ENCODE measurements around the gene CTNNA1. TPM values are rescaled to one million over a fixed set of nuclear protein-coding genes. Genes with fewer than 3 reads are reported as not detected.

The CTNNA1 gene
- total and polyA plus RNA-seq, 2 experiments from 2014 or later = 194 to 393 TPM

GRCh38 chr5:138951091-138951985 is 198.1 kb downstream of the CTNNA1 start:
- Histone ChIP-seq H3K27me3 (replicated peaks; ENCODE audit: insufficient read depth) (no peaks in the 10 kb centered on the region), H3K9ac (no peak overlapping the region), H3K79me2 (ENCODE audit: insufficient read depth) (no peaks in the 10 kb centered on the region), H3K9me2 (ENCODE audit: insufficient read depth) (no peaks in the 10 kb centered on the region), H3K9me3 (ENCODE audit: low read depth) (no peaks in the 10 kb centered on the region), H3K36me3 (ENCODE audit: low read depth) (no peaks in the 10 kb centered on the region), H3K27ac (no peak overlapping the region), H4K20me1 (ENCODE audit: insufficient read depth) (no peaks in the 10 kb centered on the region), H3K4me3 (no peak overlapping the region), H2AFZ (no peak overlapping the region), H3K4me2 (ENCODE audit: unreplicated experiment) (no peak overlapping the region), H3F3A (ENCODE audit: insufficient read depth) (no peaks in the 10 kb centered on the region), H3K4me1 (ENCODE audit: insufficient read depth) (peaks cover 11% of the 10 kb centered on the region)
- TF ChIP-seq EZH2phosphoT487 (IDR thresholded peaks at IDR 0.05; ENCODE audit: insufficient read depth, low read depth) (no peak), EZH2 (IDR thresholded peaks at IDR 0.05; ENCODE audit: insufficient read depth, poor library complexity, severe bottlenecking) (no peak)
- in situ Hi-C loops (cut with MboI) = no loop called here
- no peak for DNase-seq
- WGBS, 2 experiments (ENCODE audit: low coverage in 1 of 2, low lambda C conversion rate in 2 of 2, missing lambda C conversion rate in 2 of 2) = 96 to 97% methylated on average over 18 of the region's 18 CpGs

GRCh38 chr5:138951986-138952735 is 198.9 kb downstream of the CTNNA1 start:
- Histone ChIP-seq H3K9ac (no peak overlapping the region), H3K4me2 (ENCODE audit: unreplicated experiment) (no peak overlapping the region), H3K9me2 (ENCODE audit: insufficient read depth) (no peaks in the 10 kb centered on the region), H3K36me3 (ENCODE audit: low read depth) (no peaks in the 10 kb centered on the region), H3K79me2 (ENCODE audit: insufficient read depth) (no peaks in the 10 kb centered on the region), H3K27me3 (replicated peaks; ENCODE audit: insufficient read depth) (no peaks in the 10 kb centered on the region), H3K9me3 (ENCODE audit: low read depth) (no peaks in the 10 kb centered on the region), H3K4me3 (no peak overlapping the region), H4K20me1 (ENCODE audit: insufficient read depth) (no peaks in the 10 kb centered on the region), H2AFZ (no peak overlapping the region), H3K4me1 (ENCODE audit: insufficient read depth) (peaks cover 11% of the 10 kb centered on the region), H3F3A (ENCODE audit: insufficient read depth) (no peaks in the 10 kb centered on the region), H3K27ac (no peak overlapping the region)
- 88 to 90% methylated on average over 17 of the region's 17 CpGs for WGBS, 2 experiments (ENCODE audit: low coverage in 1 of 2, low lambda C conversion rate in 2 of 2, missing lambda C conversion rate in 2 of 2)
- TF ChIP-seq EZH2 (IDR thresholded peaks at IDR 0.05; ENCODE audit: insufficient read depth, poor library complexity, severe bottlenecking) = no peak
- TF ChIP-seq EZH2phosphoT487 (IDR thresholded peaks at IDR 0.05; ENCODE audit: insufficient read depth, low read depth) = no peak
- in situ Hi-C loops (cut with MboI) = no loop called here
- DNase-seq = no peak

- no peaks in the 10 kb centered on the region for H4K20me1 ChIP-seq (ENCODE audit: insufficient read depth)
- no peak overlapping the region for H3K27ac ChIP-seq
These were observed 199.7 kb downstream of the CTNNA1 start for GRCh38 chr5:138952962-138953361.

GRCh38 chr5:138953387-138954256 is 200.4 kb downstream of the CTNNA1 start:
- Histone ChIP-seq H3K4me2 (ENCODE audit: unreplicated experiment) (peak overlapping the region; percentile 44), H3F3A (ENCODE audit: insufficient read depth) (no peaks in the 10 kb centered on the region), H3K4me3 (no peak overlapping the region), H3K27ac (no peak overlapping the region), H3K9me2 (ENCODE audit: insufficient read depth) (no peaks in the 10 kb centered on the region), H3K9ac (no peak overlapping the region), H4K20me1 (ENCODE audit: insufficient read depth) (no peaks in the 10 kb centered on the region), H3K79me2 (ENCODE audit: insufficient read depth) (no peaks in the 10 kb centered on the region), H2AFZ (peak overlapping the region; percentile 39; the same call in 1 of the 2 replicates), H3K4me1 (ENCODE audit: insufficient read depth) (peaks cover 11% of the 10 kb centered on the region), H3K27me3 (replicated peaks; ENCODE audit: insufficient read depth) (no peaks in the 10 kb centered on the region), H3K9me3 (ENCODE audit: low read depth) (no peaks in the 10 kb centered on the region), H3K36me3 (ENCODE audit: low read depth) (no peaks in the 10 kb centered on the region)
- DNase-seq = peak; percentile 76
- in situ Hi-C loops (cut with MboI) = no loop called here
- no peak for TF ChIP-seq EZH2phosphoT487 (IDR thresholded peaks at IDR 0.05; ENCODE audit: insufficient read depth, low read depth)
- TF ChIP-seq EZH2 (IDR thresholded peaks at IDR 0.05; ENCODE audit: insufficient read depth, poor library complexity, severe bottlenecking) = no peak
- WGBS, 2 experiments (ENCODE audit: low coverage in 1 of 2, low lambda C conversion rate in 2 of 2, missing lambda C conversion rate in 2 of 2) = 36 to 37% methylated on average over 14 of the region's 14 CpGs

More at GRCh38 chr5:138952962-138953361, 199.7 kb downstream of the CTNNA1 start:
- H3F3A ChIP-seq (ENCODE audit: insufficient read depth) = no peaks in the 10 kb centered on the region
- in situ Hi-C loops (cut with MboI) = no loop called here
- peak overlapping the region; percentile 44 for H3K4me2 ChIP-seq (ENCODE audit: unreplicated experiment)
- no peak overlapping the region for H3K4me3 ChIP-seq
- peak overlapping the region; percentile 39; the same call in 1 of the 2 replicates for H2AFZ ChIP-seq
- no peaks in the 10 kb centered on the region for H3K9me2 ChIP-seq (ENCODE audit: insufficient read depth)
- no peak for TF ChIP-seq EZH2 (IDR thresholded peaks at IDR 0.05; ENCODE audit: insufficient read depth, poor library complexity, severe bottlenecking)
- no peak for TF ChIP-seq EZH2phosphoT487 (IDR thresholded peaks at IDR 0.05; ENCODE audit: insufficient read depth, low read depth)
- H3K4me1 ChIP-seq (ENCODE audit: insufficient read depth) = peaks cover 11% of the 10 kb centered on the region
- DNase-seq = no peak
- H3K9ac ChIP-seq = no peak overlapping the region
- H3K9me3 ChIP-seq (ENCODE audit: low read depth) = no peaks in the 10 kb centered on the region
- no peaks in the 10 kb centered on the region for H3K79me2 ChIP-seq (ENCODE audit: insufficient read depth)
- no peaks in the 10 kb centered on the region for H3K27me3 ChIP-seq (replicated peaks; ENCODE audit: insufficient read depth)
- WGBS, 2 experiments (ENCODE audit: low coverage in 1 of 2, low lambda C conversion rate in 2 of 2, missing lambda C conversion rate in 2 of 2) = 17 to 21% methylated on average over 6 of the region's 6 CpGs
- no peaks in the 10 kb centered on the region for H3K36me3 ChIP-seq (ENCODE audit: low read depth)
